ENCODE data around the gene PRPF8.
"Not testable (repeated sequence)": the region's sequence is repeated elsewhere in the genome, so short reads cannot be mapped to it uniquely, and the experiment has no call there.

DNA sequence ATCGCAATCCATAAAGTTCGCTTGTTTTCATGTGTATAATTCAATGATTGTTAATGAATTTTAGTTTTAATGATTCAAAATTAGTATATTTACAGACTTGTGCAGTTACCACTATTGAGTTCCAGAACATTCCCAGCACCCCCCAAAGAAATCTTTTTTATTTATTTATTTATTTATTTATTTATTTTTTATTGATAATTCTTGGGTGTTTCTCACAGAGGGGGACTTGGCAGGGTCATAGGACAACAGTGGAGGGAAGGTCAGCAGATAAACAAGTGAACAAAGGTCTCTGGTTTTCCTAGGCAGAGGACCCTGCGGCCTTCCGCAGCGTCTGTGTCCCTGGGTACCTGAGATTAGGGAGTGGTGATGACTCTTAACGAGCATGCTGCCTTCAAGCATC lies 3.7 kb upstream of the PRPF8 start:
- TF ChIP-seq, protein P1, sequence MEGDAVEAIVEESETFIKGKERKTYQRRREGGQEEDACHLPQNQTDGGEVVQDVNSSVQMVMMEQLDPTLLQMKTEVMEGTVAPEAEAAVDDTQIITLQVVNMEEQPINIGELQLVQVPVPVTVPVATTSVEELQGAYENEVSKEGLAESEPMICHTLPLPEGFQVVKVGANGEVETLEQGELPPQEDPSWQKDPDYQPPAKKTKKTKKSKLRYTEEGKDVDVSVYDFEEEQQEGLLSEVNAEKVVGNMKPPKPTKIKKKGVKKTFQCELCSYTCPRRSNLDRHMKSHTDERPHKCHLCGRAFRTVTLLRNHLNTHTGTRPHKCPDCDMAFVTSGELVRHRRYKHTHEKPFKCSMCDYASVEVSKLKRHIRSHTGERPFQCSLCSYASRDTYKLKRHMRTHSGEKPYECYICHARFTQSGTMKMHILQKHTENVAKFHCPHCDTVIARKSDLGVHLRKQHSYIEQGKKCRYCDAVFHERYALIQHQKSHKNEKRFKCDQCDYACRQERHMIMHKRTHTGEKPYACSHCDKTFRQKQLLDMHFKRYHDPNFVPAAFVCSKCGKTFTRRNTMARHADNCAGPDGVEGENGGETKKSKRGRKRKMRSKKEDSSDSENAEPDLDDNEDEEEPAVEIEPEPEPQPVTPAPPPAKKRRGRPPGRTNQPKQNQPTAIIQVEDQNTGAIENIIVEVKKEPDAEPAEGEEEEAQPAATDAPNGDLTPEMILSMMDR (conservative IDR thresholded peaks at IDR 0.05; ENCODE audit: low read depth, low read length), result not testable (repeated sequence)
- TF ChIP-seq EZH2phosphoT487 (IDR thresholded peaks at IDR 0.05; ENCODE audit: borderline replicate concordance, low read length); EZH2 (IDR thresholded peaks at IDR 0.05; ENCODE audit: low read length, unreplicated experiment): not testable (repeated sequence)

All from PC-3 (cell line).